Melanocyte of skin (primary cell): ENCODE results near the gene ELF2. TPM values are rescaled to one million over a fixed set of nuclear protein-coding genes. Genes with fewer than 3 reads are reported as not detected.

ENCODE experiments used
- small RNA-seq, 2 donors: library from RNA; depleted of rRNA; stranded (forward); fragments of <200 nt; gene quantifications; one replicate each; pipeline ENCODE3, GENCODE V24; 2012
- total RNA-seq, 2 donors: library from RNA; depleted of rRNA; stranded (reverse); fragments of >200 nt; gene quantifications; 2 replicates each; pipeline ENCODE4 v1.2.3, GENCODE V29; 2012

Gene ELF2
- 10 to 100 TPM; 23.1 to 28.0 TPM for total RNA-seq

DNA sequence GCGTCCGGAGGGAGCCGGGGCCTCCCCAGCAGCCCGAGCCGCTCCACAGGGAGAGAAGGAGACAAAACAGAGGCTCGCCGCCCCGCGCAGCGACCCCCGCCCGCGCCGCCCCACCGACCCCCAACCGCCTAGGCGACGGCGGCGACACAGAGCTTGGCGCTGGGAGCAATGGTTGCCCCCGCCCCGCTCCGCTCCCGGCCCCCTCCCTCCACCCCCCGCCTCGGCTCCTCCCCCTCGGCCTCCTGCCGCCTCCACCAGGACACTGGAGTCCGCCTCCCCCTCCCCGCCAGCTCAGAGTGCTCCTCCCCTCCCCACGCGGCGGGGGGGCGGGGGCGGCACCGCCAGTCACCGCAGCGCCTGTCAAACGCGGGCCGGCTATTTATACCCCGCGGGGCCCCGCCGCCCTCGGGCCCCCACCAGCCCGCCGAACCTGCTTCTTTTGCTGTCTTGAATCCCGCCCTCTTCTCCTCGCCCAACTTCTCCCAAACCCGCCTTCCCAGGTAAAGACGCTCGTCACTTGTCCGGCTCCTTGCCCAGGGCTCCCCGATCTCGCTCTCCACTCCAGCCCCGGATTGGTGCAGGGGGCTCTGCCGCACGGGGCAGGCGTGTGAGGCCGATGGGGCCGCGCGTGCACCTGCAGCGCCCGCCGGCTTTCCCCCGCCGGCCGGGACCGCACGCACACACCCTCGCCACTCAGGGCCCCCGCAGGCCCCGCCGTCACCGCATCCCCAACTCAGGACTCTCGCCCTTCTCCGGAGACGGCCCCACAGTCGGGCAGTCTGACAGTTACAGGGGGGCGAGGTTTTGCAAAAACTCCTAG, at the start of gene ELF2:
TSS of gene ELF2 (minus strand) at position 170 of the 820 bp plus-strand sequence. CDS start 39,517 bp downstream, outside the sequence.

DNA sequence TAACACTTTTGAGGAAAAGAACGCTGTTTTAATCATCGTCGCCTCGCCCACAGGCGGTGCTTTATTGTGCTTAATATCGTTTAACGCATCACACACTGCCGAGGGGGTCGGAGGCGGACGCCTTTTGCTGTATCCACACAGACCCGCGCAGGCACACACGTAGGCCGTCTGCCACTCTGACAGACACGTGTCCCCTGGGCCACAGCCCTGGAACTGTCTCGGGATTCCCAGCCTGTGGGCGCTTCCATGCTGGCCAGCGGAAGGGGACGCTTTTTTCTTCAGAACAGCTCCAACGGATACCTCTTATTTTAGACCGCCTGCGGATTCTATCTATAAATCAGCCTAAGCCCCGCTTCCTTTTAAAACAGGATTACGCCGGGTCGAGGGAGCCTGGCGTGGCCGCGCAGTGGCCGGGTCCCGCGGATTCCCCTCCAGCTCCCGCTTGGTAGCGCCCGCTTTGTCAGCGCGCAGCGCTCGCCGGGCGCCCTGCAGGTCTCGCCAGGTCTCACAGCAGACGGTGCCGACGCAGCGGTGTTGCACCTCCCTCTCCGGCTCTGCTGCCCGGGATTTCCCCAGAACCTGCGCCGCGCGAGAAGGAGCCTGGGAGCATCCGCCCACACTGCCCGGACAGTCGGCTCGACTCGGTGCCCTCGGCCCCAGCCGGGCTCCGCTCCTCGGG, 161.6 kb downstream of the ELF2 start, which contains the start of gene NOCT:
TSS of gene NOCT (plus strand) at position 513 of the 679 bp plus-strand sequence. CDS start 201 bp downstream, outside the sequence.

Small RNA genes lying within 50 kb of the gene (small RNA-seq; reads per million reads assigned to genes)
- gene RF00017 (0 reads per million in 2 donors), gene RF00019 (0 reads per million in 2 donors), gene RN7SL382P (0 reads per million in 2 donors), gene RNU6-531P (0 reads per million in 2 donors)

Other genes starting within 250 kb of the ELF2 start
- gene NOCT, start 161.4 kb downstream of the ELF2 start, total RNA-seq = 10 to 100 TPM; 21.0 to 51.6 TPM
- gene MGARP, start 103.0 kb upstream of the ELF2 start, total RNA-seq = under 1 TPM; under 0.01 to 0.67 TPM
- 10 to 100 TPM; 28.9 to 50.6 TPM for gene NAA15, start 124.3 kb upstream of the ELF2 start, total RNA-seq
- 10 to 100 TPM; 38.2 to 48.0 TPM for gene NDUFC1, start 125.3 kb upstream of the ELF2 start, total RNA-seq